MM.1S (cell line): ENCODE results near the gene OSTF1.

Experiments used
- CTCF ChIP-seq: fragments of 300-600 bp; sonication (generic); IDR thresholded peaks from 2 replicates; pipeline ENCODE4 v1.5.1; 2016; ENCODE audit warnings: antibody characterized with exemption, low read length, mixed read lengths
- EZH2 ChIP-seq: fragments of 300-600 bp; sonication (generic); optimal IDR thresholded peaks from 2 replicates; pipeline ENCODE3; 2017; ENCODE audit warnings: low read depth, mild to moderate bottlenecking, antibody characterized with exemption, low read length, mixed read lengths
- EZH2phosphoT487 ChIP-seq: fragments of 300-600 bp; sonication (generic); IDR thresholded peaks from 2 replicates; pipeline ENCODE4 v1.6.1; 2018; ENCODE audit warnings: antibody characterized with exemption, low read length

GRCh38 chr9:75167281-75167680, 79.0 kb downstream of the OSTF1 start:
- TF ChIP-seq CTCF (no peak), EZH2 (no peak), EZH2phosphoT487 (no peak)
